ENCODE data around the gene PATZ1. TPM values are rescaled to one million over a fixed set of nuclear protein-coding genes. Genes with fewer than 3 reads are reported as not detected.

The PATZ1 gene
- total and polyA plus RNA-seq, 2 donors (not counting 3 experiments of a cell fraction or from before 2014, with no cell fraction given): 19.7 to 23.7 TPM

GRCh38 chr22:31333641-31334040 lies 12.5 kb downstream of the PATZ1 start:
- Histone ChIP-seq H3K4me1 (ENCODE audit: control insufficient read depth, extremely low read depth, insufficient read depth, low read length) (no peaks in the 10 kb centered on the region), H3K27ac (ENCODE audit: insufficient read depth, low read depth, low read length) (no peak overlapping the region), H3K9ac (replicated peaks; ENCODE audit: extremely low read depth, insufficient read depth, low read length) (no peak overlapping the region), H4K20me1 (replicated peaks; ENCODE audit: control insufficient read depth, extremely low read depth, insufficient read depth, low read length) (no peaks in the 10 kb centered on the region), H3K79me2 (ENCODE audit: control insufficient read depth, insufficient read depth, low read length) (no peaks in the 10 kb centered on the region), H3K27me3 (ENCODE audit: control insufficient read depth in 2 of 2, insufficient read depth in 2 of 2, low read length in 2 of 2) (no peaks in the 10 kb centered on the region), H3K4me2 (ENCODE audit: insufficient read depth, low read length) (no peak overlapping the region), H2AFZ (ENCODE audit: low read depth, low read length) (no peak overlapping the region), H3K36me3 (ENCODE audit: control insufficient read depth in 2 of 2, extremely low read depth in 1 of 2, insufficient read depth in 2 of 2, low read length in 2 of 2) (peaks cover 7 to 39% of the 10 kb centered on the region in 2 experiments), H3K4me3 (replicated peaks in 1 of 3; ENCODE audit: insufficient read depth in 1 of 3, low read depth in 1 of 3, low read length in 3 of 3) (no peak overlapping the region), H3K9me1 (replicated peaks; ENCODE audit: control insufficient read depth, extremely low read depth, insufficient read depth, low read length) (no peaks in the 10 kb centered on the region), H3K9me3 (replicated peaks; ENCODE audit: control insufficient read depth, insufficient read depth, low read length) (no peaks in the 10 kb centered on the region)
- POLR2A ChIA-PET: no interaction called here
- BruUV-seq (replicated peaks): no TSS peak
- CTCF ChIA-PET: interaction anchor here (1.2 kb wide), 1 partner anchor 20 kb away, joined by 5 read pairs; no protein-coding TSS in a partner anchor
- intact Hi-C loops (cut with micrococcal nuclease) (no loop called here), dilution Hi-C loops (cut with MboI; ENCODE audit: extremely low pct_ligation_motif_present, low sequenced_read_pairs) (no loop called here)
- TF ChIP-seq POLR2A (IDR thresholded peaks at IDR 0.05; ENCODE audit: low read depth, low read length) (no peak), GATA2 (IDR thresholded peaks at IDR 0.05; ENCODE audit: insufficient read depth, insufficient read length, low read depth, low read length) (no peak), POLR2AphosphoS5 (IDR thresholded peaks at IDR 0.05; ENCODE audit: insufficient read depth, low read depth, low read length) (no peak)
- DNase-seq (ENCODE audit: low read depth, low spot score) (no peak), FAIRE-seq (no peak)

GRCh38 chr22:31332886-31333285 lies 13.3 kb downstream of the PATZ1 start:
- intact Hi-C loops (cut with micrococcal nuclease) (no loop called here), dilution Hi-C loops (cut with MboI; ENCODE audit: extremely low pct_ligation_motif_present, low sequenced_read_pairs) (no loop called here)
- Histone ChIP-seq H4K20me1 (replicated peaks; ENCODE audit: control insufficient read depth, extremely low read depth, insufficient read depth, low read length) (no peaks in the 10 kb centered on the region), H3K36me3 (ENCODE audit: control insufficient read depth in 2 of 2, extremely low read depth in 1 of 2, insufficient read depth in 2 of 2, low read length in 2 of 2) (peaks cover 8 to 45% of the 10 kb centered on the region in 2 experiments), H3K9me1 (replicated peaks; ENCODE audit: control insufficient read depth, extremely low read depth, insufficient read depth, low read length) (no peaks in the 10 kb centered on the region), H3K4me3 (replicated peaks in 1 of 3; ENCODE audit: insufficient read depth in 1 of 3, low read depth in 1 of 3, low read length in 3 of 3) (no peak overlapping the region), H3K9ac (replicated peaks; ENCODE audit: extremely low read depth, insufficient read depth, low read length) (no peak overlapping the region), H3K4me1 (ENCODE audit: control insufficient read depth, extremely low read depth, insufficient read depth, low read length) (no peaks in the 10 kb centered on the region), H3K79me2 (ENCODE audit: control insufficient read depth, insufficient read depth, low read length) (no peaks in the 10 kb centered on the region), H3K27ac (ENCODE audit: insufficient read depth, low read depth, low read length) (no peak overlapping the region), H3K27me3 (ENCODE audit: control insufficient read depth in 2 of 2, insufficient read depth in 2 of 2, low read length in 2 of 2) (no peaks in the 10 kb centered on the region), H2AFZ (ENCODE audit: low read depth, low read length) (no peak overlapping the region), H3K4me2 (ENCODE audit: insufficient read depth, low read length) (no peak overlapping the region), H3K9me3 (replicated peaks; ENCODE audit: control insufficient read depth, insufficient read depth, low read length) (no peaks in the 10 kb centered on the region)
- DNase-seq (ENCODE audit: low read depth, low spot score): no peak
- FAIRE-seq: no peak
- ChIA-PET POLR2A (no interaction called here), CTCF (interaction anchor here (1.8 kb wide), 1 partner anchor 20 kb away, joined by 8 read pairs; no protein-coding TSS in a partner anchor)
- TF ChIP-seq POLR2AphosphoS5 (IDR thresholded peaks at IDR 0.05; ENCODE audit: insufficient read depth, low read depth, low read length): no peak
- TF ChIP-seq JUN (IDR thresholded peaks at IDR 0.05; ENCODE audit: borderline replicate concordance, insufficient read depth, insufficient read length, low read depth): no peak
- no peak for TF ChIP-seq POLR2A (IDR thresholded peaks at IDR 0.05; ENCODE audit: low read depth, low read length)
- TF ChIP-seq MAX (IDR thresholded peaks at IDR 0.05; ENCODE audit: insufficient read depth, insufficient read length): no peak
- TF ChIP-seq FOS (IDR thresholded peaks at IDR 0.05; ENCODE audit: borderline replicate concordance, insufficient read depth, low read length): no peak
- no peak for TF ChIP-seq EZH2 (IDR thresholded peaks at IDR 0.05; ENCODE audit: borderline replicate concordance, low read depth, low read length, severe bottlenecking)
- TF ChIP-seq CTCF (IDR thresholded peaks at IDR 0.05; ENCODE audit: extremely low read depth in 1 of 2, insufficient read depth in 1 of 2, low read depth in 1 of 2, low read length in 2 of 2): no peak
- no peak for TF ChIP-seq GATA2 (IDR thresholded peaks at IDR 0.05; ENCODE audit: insufficient read depth, insufficient read length, low read depth, low read length)
- TF ChIP-seq MYC (IDR thresholded peaks at IDR 0.05; ENCODE audit: low read depth, low read length): no peak
- BruUV-seq (replicated peaks): no TSS peak
